Medulla oblongata (tissue), 1 donor: ENCODE results near the gene ACVRL1.
A peak's percentile ranks its signal among the peaks of the same experiment; 100 is the strongest.

Experiments used
- DNase-seq: peaks from one replicate; pipeline ENCODE4 v3.0.0-alpha.2; 2015; ENCODE audit errors: extremely low spot score

Gene ACVRL1

GRCh38 chr12:51898506-51898905, 8.8 kb upstream of the ACVRL1 start:
- DNase-seq: no peak

- DNase-seq: no peak
These were observed 8.4 kb upstream of the ACVRL1 start for GRCh38 chr12:51898937-51899336.

- DNase-seq: no peak
These were observed 6.9 kb upstream of the ACVRL1 start for GRCh38 chr12:51900323-51900889.

GRCh38 chr12:51901121-51901817, 6.0 kb upstream of the ACVRL1 start:
- no peak for DNase-seq

GRCh38 chr12:51901881-51902280, 5.4 kb upstream of the ACVRL1 start:
- no peak for DNase-seq

- DNase-seq: no peak
These were observed 2.3 kb upstream of the ACVRL1 start for GRCh38 chr12:51904951-51905470.

GRCh38 chr12:51905471-51906429, 1.6 kb upstream of the ACVRL1 start:
- no peak for DNase-seq

- DNase-seq: no peak
These were observed 748 bp upstream of the ACVRL1 start for GRCh38 chr12:51906430-51907082.

- no peak for DNase-seq
These were observed 637 bp downstream of the ACVRL1 start for GRCh38 chr12:51907856-51908425.

GRCh38 chr12:51908876-51909592, 1.7 kb downstream of the ACVRL1 start:
- DNase-seq: no peak

- DNase-seq: no peak
These were observed 2.9 kb downstream of the ACVRL1 start for GRCh38 chr12:51910168-51910567.

- DNase-seq: no peak
These were observed 3.4 kb downstream of the ACVRL1 start for GRCh38 chr12:51910691-51911090.

GRCh38 chr12:51911307-51911706, 4.0 kb downstream of the ACVRL1 start:
- peak; percentile 13 for DNase-seq

- no peak for DNase-seq
These were observed 4.7 kb downstream of the ACVRL1 start for GRCh38 chr12:51911788-51912711.

- no peak for DNase-seq
These were observed 6.0 kb downstream of the ACVRL1 start for GRCh38 chr12:51913071-51914033.

GRCh38 chr12:51914034-51914923, 7.0 kb downstream of the ACVRL1 start:
- no peak for DNase-seq

GRCh38 chr12:51915003-51915625, 7.8 kb downstream of the ACVRL1 start:
- no peak for DNase-seq
